ENCODE results near the gene TAF4.
A peak's percentile ranks its signal among the peaks of the same experiment; 100 is the strongest.

Gene TAF4

GRCh38 chr20:62019881-62020492 lies 45.7 kb downstream of the TAF4 start:
- CTCF ChIA-PET: interaction anchor here (1.3 kb wide), 1 partner anchor 116 kb away, joined by 4 read pairs; no protein-coding TSS in a partner anchor
- H3K9me3 Mint-ChIP-seq: no peaks in the 10 kb centered on the region
- H3K4me1 Mint-ChIP-seq: no peaks in the 10 kb centered on the region
- H3K4me3 Mint-ChIP-seq: no peak overlapping the region
- no peaks in the 10 kb centered on the region for H3K36me3 Mint-ChIP-seq
- H3K27me3 Mint-ChIP-seq: no peaks in the 10 kb centered on the region
- no peak for DNase-seq
- no peak overlapping the region for H3K27ac Mint-ChIP-seq

GRCh38 chr20:62019144-62019805 lies 46.4 kb downstream of the TAF4 start:
- Mint-ChIP-seq H3K9me3 (no peaks in the 10 kb centered on the region), H3K36me3 (no peaks in the 10 kb centered on the region), H3K27me3 (no peaks in the 10 kb centered on the region), H3K27ac (no peak overlapping the region), H3K4me1 (no peaks in the 10 kb centered on the region), H3K4me3 (no peak overlapping the region)
- DNase-seq: no peak
- CTCF ChIA-PET: interaction anchor here (1.1 to 1.3 kb wide), 2 partner anchors 8 to 117 kb away, joined by 3 to 4 read pairs; no protein-coding TSS in a partner anchor

- no peaks in the 10 kb centered on the region for H3K9me3 Mint-ChIP-seq
- H3K4me1 Mint-ChIP-seq: no peaks in the 10 kb centered on the region
- no peak overlapping the region for H3K27ac Mint-ChIP-seq
- DNase-seq: no peak
- CTCF ChIA-PET: interaction anchor here (1.1 kb wide), 1 partner anchor 8 kb away, joined by 3 read pairs; no protein-coding TSS in a partner anchor
- H3K4me3 Mint-ChIP-seq: no peak overlapping the region
- no peaks in the 10 kb centered on the region for H3K27me3 Mint-ChIP-seq
- no peaks in the 10 kb centered on the region for H3K36me3 Mint-ChIP-seq
Measured at GRCh38 chr20:62018437-62019143, 47.1 kb downstream of the TAF4 start.

DNA sequence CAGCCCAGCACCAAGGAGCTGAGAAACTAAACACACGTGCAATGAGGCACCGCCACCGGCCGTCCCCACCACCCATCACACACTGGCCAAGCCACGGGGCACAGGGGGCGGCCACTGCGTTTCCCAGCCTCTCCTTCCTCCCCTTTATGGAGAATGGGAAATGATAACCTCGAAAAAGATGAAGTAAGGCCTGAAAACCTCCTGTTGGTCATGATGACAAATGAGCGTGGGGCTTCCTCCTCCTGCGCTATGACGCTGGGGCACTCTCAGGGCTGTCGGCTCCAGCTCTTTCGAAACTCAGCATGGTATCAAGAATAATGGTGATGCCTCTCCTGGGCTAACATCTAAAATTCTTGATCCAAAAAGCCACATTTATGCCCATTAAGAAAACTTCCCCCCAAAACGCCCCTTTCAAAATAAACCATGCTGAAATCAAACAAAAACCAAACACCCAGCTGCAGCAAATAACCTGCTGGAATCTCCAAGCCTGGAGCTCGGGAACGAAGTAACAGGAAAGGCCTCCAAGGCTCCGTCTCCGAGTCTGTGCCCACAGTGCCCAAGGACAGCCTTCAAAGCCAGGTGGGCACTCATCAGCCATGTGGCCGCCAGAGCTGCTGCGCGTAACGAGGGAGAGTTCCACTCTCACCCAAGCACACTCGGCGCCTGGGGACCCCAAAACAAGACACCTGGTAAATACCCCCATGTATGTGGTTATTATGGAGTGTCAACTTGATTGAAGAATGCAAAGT lies 50.0 kb downstream of the TAF4 start:
- peak overlapping the region; percentile 38 for H3K27ac Mint-ChIP-seq
- CTCF ChIA-PET: interaction anchor here (1.6 kb wide), 1 partner anchor 175 kb away, joined by 4 read pairs; no protein-coding TSS in a partner anchor
- no peaks in the 10 kb centered on the region for H3K27me3 Mint-ChIP-seq

GRCh38 chr20:62014889-62015537 lies 50.7 kb downstream of the TAF4 start:
- no peaks in the 10 kb centered on the region for H3K27me3 Mint-ChIP-seq
- no peak overlapping the region for H3K4me3 Mint-ChIP-seq
- H3K27ac Mint-ChIP-seq: no peak overlapping the region
- H3K36me3 Mint-ChIP-seq: peaks cover 1% of the 10 kb centered on the region
- H3K9me3 Mint-ChIP-seq: no peaks in the 10 kb centered on the region
- CTCF ChIA-PET: interaction anchor here (1.6 kb wide), 1 partner anchor 176 kb away, joined by 4 read pairs; no protein-coding TSS in a partner anchor
- H3K4me1 Mint-ChIP-seq: peaks cover 7% of the 10 kb centered on the region
- no peak for DNase-seq

More for the DNA sequence above, 50.0 kb downstream of the TAF4 start:
- H3K4me1 Mint-ChIP-seq: peaks cover 6% of the 10 kb centered on the region
- peaks cover 1% of the 10 kb centered on the region for H3K36me3 Mint-ChIP-seq
- no peak overlapping the region for H3K4me3 Mint-ChIP-seq
- H3K9me3 Mint-ChIP-seq: no peaks in the 10 kb centered on the region
- DNase-seq: no peak

DNA sequence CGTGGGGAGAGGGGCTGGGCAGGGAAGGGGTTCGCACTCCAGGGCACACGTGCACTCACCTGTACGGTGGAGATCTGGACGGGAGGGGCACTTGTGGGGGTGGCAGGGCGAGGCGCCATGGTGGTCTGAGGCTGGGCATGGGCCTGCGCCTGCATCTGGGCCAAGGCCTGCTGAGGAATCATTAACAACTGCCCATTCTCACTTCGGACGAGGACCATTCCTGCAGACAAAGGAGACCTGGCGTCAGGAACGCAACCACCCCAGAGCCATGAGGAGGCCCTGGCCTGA lies 51.2 kb downstream of the TAF4 start:
- H3K9me3 Mint-ChIP-seq: no peaks in the 10 kb centered on the region
- no peak overlapping the region for H3K4me3 Mint-ChIP-seq
- peaks cover 1% of the 10 kb centered on the region for H3K36me3 Mint-ChIP-seq
- no peak overlapping the region for H3K27ac Mint-ChIP-seq
- H3K4me1 Mint-ChIP-seq: peaks cover 7% of the 10 kb centered on the region
- no peak for DNase-seq
- no peaks in the 10 kb centered on the region for H3K27me3 Mint-ChIP-seq
- CTCF ChIA-PET: no interaction called here

DNA sequence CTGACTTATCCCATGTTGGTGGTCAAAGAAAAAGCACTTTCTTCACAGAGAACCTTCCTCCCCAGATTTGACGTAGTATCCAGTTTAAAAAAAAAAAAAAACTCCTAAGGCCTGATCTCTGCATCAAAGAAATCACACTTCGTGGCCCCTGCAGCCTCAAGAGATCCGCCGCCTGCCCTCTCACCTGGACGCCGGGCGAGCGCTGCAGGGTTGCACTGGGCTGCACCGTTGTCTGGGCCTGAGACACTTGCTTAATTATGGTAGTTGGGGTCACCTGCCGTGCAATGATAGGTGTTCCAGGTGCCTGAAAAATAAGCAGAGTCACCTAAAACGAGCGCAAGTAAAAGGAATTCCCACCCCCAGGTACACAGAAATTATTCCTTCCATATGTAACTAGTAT lies 53.0 kb downstream of the TAF4 start:
- H3K4me3 Mint-ChIP-seq: no peak overlapping the region
- peaks cover 10% of the 10 kb centered on the region for H3K36me3 Mint-ChIP-seq
- no peak overlapping the region for H3K27ac Mint-ChIP-seq
- no peaks in the 10 kb centered on the region for H3K9me3 Mint-ChIP-seq
- H3K4me1 Mint-ChIP-seq: peaks cover 7% of the 10 kb centered on the region
- CTCF ChIA-PET: no interaction called here
- DNase-seq: no peak
- H3K27me3 Mint-ChIP-seq: no peaks in the 10 kb centered on the region

DNA sequence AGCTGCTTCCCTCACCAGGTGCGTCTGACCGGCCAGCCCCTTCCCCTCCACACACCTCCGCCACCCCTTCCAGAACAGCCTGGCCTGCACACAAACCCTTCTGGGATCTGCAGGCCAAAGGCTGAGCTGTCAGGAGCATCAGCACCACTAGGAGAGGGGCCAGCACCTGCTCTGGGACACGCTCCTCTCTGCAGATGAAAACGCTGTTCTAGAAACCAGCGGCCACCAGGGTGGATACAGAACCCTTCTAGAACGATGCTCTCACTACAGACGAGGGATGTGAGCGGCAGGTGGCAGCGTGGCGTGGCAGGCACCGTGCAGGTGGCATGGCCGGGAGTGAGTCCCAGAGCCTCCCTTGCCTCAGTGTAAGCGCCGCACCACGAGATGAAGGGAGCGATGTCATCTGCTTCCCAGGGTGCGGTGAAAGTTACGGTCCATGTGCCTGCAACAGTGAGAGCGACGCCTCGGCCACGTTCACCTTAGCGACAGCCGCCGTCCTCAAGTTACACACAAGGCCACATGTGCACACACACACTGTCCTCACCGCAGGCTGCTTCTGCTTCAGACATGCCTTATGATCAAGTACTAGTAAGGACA lies 53.6 kb downstream of the TAF4 start:
- Mint-ChIP-seq H3K27me3 (no peaks in the 10 kb centered on the region), H3K36me3 (peaks cover 11% of the 10 kb centered on the region), H3K4me3 (no peak overlapping the region), H3K27ac (no peak overlapping the region), H3K9me3 (no peaks in the 10 kb centered on the region), H3K4me1 (peaks cover 7% of the 10 kb centered on the region)
- no peak for DNase-seq
- CTCF ChIA-PET: interaction anchor here (1.0 to 2.3 kb wide), 6 partner anchors 10 to 370 kb away, joined by 3 to 21 read pairs (median 6); no protein-coding TSS in a partner anchor

- H3K27me3 Mint-ChIP-seq: no peaks in the 10 kb centered on the region
- H3K4me1 Mint-ChIP-seq: peaks cover 7% of the 10 kb centered on the region
- no peaks in the 10 kb centered on the region for H3K9me3 Mint-ChIP-seq
Measured at GRCh38 chr20:62011403-62011790, 54.3 kb downstream of the TAF4 start.

GRCh38 chr20:62010551-62011402 lies 54.9 kb downstream of the TAF4 start:
- Mint-ChIP-seq H3K36me3 (peaks cover 16% of the 10 kb centered on the region), H3K27ac (no peak overlapping the region)

More at GRCh38 chr20:62011403-62011790, 54.3 kb downstream of the TAF4 start:
- no peak for DNase-seq
- CTCF ChIA-PET: interaction anchor here (0.8 to 2.3 kb wide), 12 partner anchors 8 to 371 kb away, joined by 3 to 21 read pairs (median 4); partner anchors contain the start of gene LSM14B
- Mint-ChIP-seq H3K36me3 (peaks cover 13% of the 10 kb centered on the region), H3K27ac (no peak overlapping the region), H3K4me3 (no peak overlapping the region)

GRCh38 chr20:62009869-62010445 lies 55.7 kb downstream of the TAF4 start:
- Mint-ChIP-seq H3K4me1 (peaks cover 7% of the 10 kb centered on the region), H3K36me3 (peaks cover 19% of the 10 kb centered on the region), H3K27me3 (no peaks in the 10 kb centered on the region), H3K4me3 (no peak overlapping the region), H3K27ac (no peak overlapping the region), H3K9me3 (no peaks in the 10 kb centered on the region)
- CTCF ChIA-PET: interaction anchor here (1.3 to 2.3 kb wide), 5 partner anchors 16 to 400 kb away, joined by 3 to 21 read pairs (median 7); no protein-coding TSS in a partner anchor
- DNase-seq: no peak

More at GRCh38 chr20:62010551-62011402, 54.9 kb downstream of the TAF4 start:
- no peaks in the 10 kb centered on the region for H3K27me3 Mint-ChIP-seq
- H3K4me1 Mint-ChIP-seq: peaks cover 7% of the 10 kb centered on the region
- no peak overlapping the region for H3K4me3 Mint-ChIP-seq
- no peaks in the 10 kb centered on the region for H3K9me3 Mint-ChIP-seq
- peak; percentile 76 for DNase-seq
- CTCF ChIA-PET: interaction anchor here (0.8 to 2.3 kb wide), 13 partner anchors 8 to 399 kb away, joined by 3 to 21 read pairs (median 4); partner anchors contain the start of gene LSM14B

- peaks cover 19% of the 10 kb centered on the region for H3K36me3 Mint-ChIP-seq
- H3K27me3 Mint-ChIP-seq: no peaks in the 10 kb centered on the region
- no peak for DNase-seq
- no peak overlapping the region for H3K27ac Mint-ChIP-seq
- peaks cover 7% of the 10 kb centered on the region for H3K4me1 Mint-ChIP-seq
- CTCF ChIA-PET: interaction anchor here (1.6 kb wide), 1 partner anchor 401 kb away, joined by 3 read pairs; no protein-coding TSS in a partner anchor
- H3K9me3 Mint-ChIP-seq: no peaks in the 10 kb centered on the region
- no peak overlapping the region for H3K4me3 Mint-ChIP-seq
Measured at GRCh38 chr20:62009322-62009721, 56.4 kb downstream of the TAF4 start.
